ENCODE results near the gene PHF21B. TPM values are rescaled to one million over a fixed set of nuclear protein-coding genes. Genes with fewer than 3 reads are reported as not detected.

Gene PHF21B
- polyA plus RNA-seq, 1 donor (not counting 4 experiments of a cell fraction or from before 2014, with no cell fraction given) = not detected

DNA sequence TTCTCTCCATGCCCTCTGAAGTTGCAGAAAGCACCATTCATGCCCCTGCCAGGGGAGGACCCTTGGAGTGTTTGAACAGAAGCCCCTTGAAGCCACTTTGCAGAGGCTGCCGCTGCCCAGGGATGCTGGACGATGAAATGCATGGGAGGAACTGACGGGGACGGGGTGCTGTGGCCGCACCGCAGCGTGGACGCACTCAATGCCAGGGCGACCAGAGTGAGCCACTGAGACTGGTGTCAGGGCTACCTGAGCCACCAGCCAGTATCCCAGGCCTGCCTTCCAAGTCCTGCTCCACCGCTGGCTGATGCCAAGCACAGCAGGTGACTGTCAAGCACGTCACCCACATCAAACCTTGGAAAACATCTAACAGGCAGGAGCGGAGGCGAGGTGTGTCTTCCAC lies 17.6 kb downstream of the PHF21B start:
- H3K27me3 ChIP-seq (ENCODE audit: control insufficient read depth, extremely low read depth, insufficient read depth, low read length) = peaks cover 9% of the 10 kb centered on the region
- no peak overlapping the region for H3K4me2 ChIP-seq (ENCODE audit: control insufficient read depth, extremely low read depth, insufficient read depth, low read depth, low read length)
- FAIRE-seq (no peak), DNase-seq (ENCODE audit: low read depth, low spot score) (no peak)
- H3K4me1 ChIP-seq (ENCODE audit: control insufficient read depth, extremely low read depth, insufficient read depth, low read length) = no peaks in the 10 kb centered on the region
- peaks cover 3% of the 10 kb centered on the region for H4K20me1 ChIP-seq (ENCODE audit: control insufficient read depth, extremely low read depth, insufficient read depth, low read length)
- no peaks in the 10 kb centered on the region for H3K79me2 ChIP-seq (ENCODE audit: control insufficient read depth, insufficient read depth, low read length)
- dilution Hi-C loops (cut with MboI; ENCODE audit: extremely low pct_ligation_motif_present, low sequenced_read_pairs) = no loop called here
- H3K4me3 ChIP-seq (ENCODE audit: control insufficient read depth in 2 of 3, extremely low read depth in 1 of 3, insufficient read depth in 2 of 3, low read depth in 1 of 3, low read length in 3 of 3) = no peak overlapping the region
- H3K9me3 ChIP-seq (ENCODE audit: control insufficient read depth, low read depth, low read length) = no peaks in the 10 kb centered on the region
- no peak overlapping the region for H3K9ac ChIP-seq (ENCODE audit: control insufficient read depth, extremely low read depth, insufficient read depth, low read length)
- H2AFZ ChIP-seq (ENCODE audit: control insufficient read depth, low read length) = no peak overlapping the region
- no peaks in the 10 kb centered on the region for H3K9me1 ChIP-seq (ENCODE audit: control insufficient read depth, extremely low read depth, insufficient read depth, low read length)
- no peaks in the 10 kb centered on the region for H3K36me3 ChIP-seq (ENCODE audit: control insufficient read depth in 2 of 2, extremely low read depth in 1 of 2, insufficient read depth in 2 of 2, low read length in 2 of 2)
- no peak for TF ChIP-seq EZH2 (IDR thresholded peaks at IDR 0.05; ENCODE audit: low read length)
- TF ChIP-seq CTCF (optimal IDR thresholded peaks at IDR 0.05 in 1 of 3, IDR thresholded peaks at IDR 0.05 in 1 of 3, conservative IDR thresholded peaks at IDR 0.05 in 1 of 3; ENCODE audit: extremely low read depth in 1 of 3, insufficient read depth in 2 of 3, low read length in 3 of 3) = no peak
- H3K27ac ChIP-seq (ENCODE audit: control insufficient read depth, insufficient read depth, low read length) = no peak overlapping the region

DNA sequence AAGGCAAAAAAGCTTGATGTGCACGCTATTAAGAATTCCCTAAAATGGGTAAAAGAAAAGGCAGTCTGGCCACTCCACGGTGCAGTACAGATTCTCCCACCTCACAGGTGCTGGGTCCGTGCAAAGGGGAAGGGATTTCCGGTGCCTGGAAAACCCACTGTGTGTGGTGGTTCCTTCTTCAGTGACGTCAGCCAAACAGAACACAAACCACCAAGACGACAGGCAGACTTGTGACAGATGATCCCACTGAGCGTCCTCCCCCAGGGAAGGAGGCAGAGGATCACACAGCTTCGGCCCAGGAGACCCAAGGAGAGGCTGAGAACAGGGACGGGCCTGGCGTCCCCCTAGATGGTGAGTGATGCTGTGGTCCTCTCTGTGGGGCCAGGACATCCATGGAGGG lies 18.6 kb downstream of the PHF21B start:
- H3K27ac ChIP-seq (ENCODE audit: control insufficient read depth, insufficient read depth, low read length) = no peak overlapping the region
- peaks cover 3% of the 10 kb centered on the region for H4K20me1 ChIP-seq (ENCODE audit: control insufficient read depth, extremely low read depth, insufficient read depth, low read length)

More for the DNA sequence above, 18.6 kb downstream of the PHF21B start:
- FAIRE-seq = no peak
- Histone ChIP-seq H3K9me1 (ENCODE audit: control insufficient read depth, extremely low read depth, insufficient read depth, low read length) (no peaks in the 10 kb centered on the region), H3K27me3 (ENCODE audit: control insufficient read depth, extremely low read depth, insufficient read depth, low read length) (peaks cover 9% of the 10 kb centered on the region), H3K4me3 (ENCODE audit: control insufficient read depth in 2 of 3, extremely low read depth in 1 of 3, insufficient read depth in 2 of 3, low read depth in 1 of 3, low read length in 3 of 3) (no peak overlapping the region), H3K9ac (ENCODE audit: control insufficient read depth, extremely low read depth, insufficient read depth, low read length) (no peak overlapping the region), H2AFZ (ENCODE audit: control insufficient read depth, low read length) (no peak overlapping the region), H3K36me3 (ENCODE audit: control insufficient read depth in 2 of 2, extremely low read depth in 1 of 2, insufficient read depth in 2 of 2, low read length in 2 of 2) (no peaks in the 10 kb centered on the region), H3K9me3 (ENCODE audit: control insufficient read depth, low read depth, low read length) (peaks cover under 1% of the 10 kb centered on the region), H3K79me2 (ENCODE audit: control insufficient read depth, insufficient read depth, low read length) (no peaks in the 10 kb centered on the region), H3K4me1 (ENCODE audit: control insufficient read depth, extremely low read depth, insufficient read depth, low read length) (no peaks in the 10 kb centered on the region), H3K4me2 (ENCODE audit: control insufficient read depth, extremely low read depth, insufficient read depth, low read depth, low read length) (no peak overlapping the region)
- dilution Hi-C loops (cut with MboI; ENCODE audit: extremely low pct_ligation_motif_present, low sequenced_read_pairs) = no loop called here
- DNase-seq (ENCODE audit: low read depth, low spot score) = no peak
- no peak for TF ChIP-seq CTCF (optimal IDR thresholded peaks at IDR 0.05 in 1 of 3, IDR thresholded peaks at IDR 0.05 in 1 of 3, conservative IDR thresholded peaks at IDR 0.05 in 1 of 3; ENCODE audit: extremely low read depth in 1 of 3, insufficient read depth in 2 of 3, low read length in 3 of 3)
- TF ChIP-seq EZH2 (IDR thresholded peaks at IDR 0.05; ENCODE audit: low read length) = no peak

All from keratinocyte (primary cell).